Lung (tissue), 12 donors: ENCODE data around the gene LBX1. TPM values are rescaled to one million over a fixed set of nuclear protein-coding genes. Genes with fewer than 3 reads are reported as not detected.

Source experiments
- ATAC-seq: fragments of 200-7000 bp; cut with Tn5 transposase; one replicate; pipeline ENCODE4 v1.9.1; 2020; ENCODE audit warnings: moderate number of reproducible peaks; ENCODE audit not compliant: insufficient read depth, low FRiP score
- DNase-seq, 3 donors: peaks; one replicate each; pipeline ENCODE4 v3.0.0-alpha.2; 2013 to 2017
- H3K27ac ChIP-seq, 2 donors: one replicate each; pipeline ENCODE4 v1.5.1; 2013; ENCODE audit warnings: mild to moderate bottlenecking in 2 of 2, moderate library complexity in 2 of 2, control low read depth in 1 of 2, inconsistent platforms in 1 of 2, low read depth in 1 of 2, low read length in 1 of 2
- H3K27me3 ChIP-seq, 3 donors: one replicate each; pipeline ENCODE4 v1.5.1; 2013; ENCODE audit warnings: low read length in 2 of 3; ENCODE audit not compliant: control insufficient read depth in 3 of 3, insufficient read depth in 3 of 3
- H3K36me3 ChIP-seq, 4 donors: one replicate each; pipeline ENCODE4 v1.5.1; 2013; ENCODE audit warnings: low read length in 4 of 4, mild to moderate bottlenecking in 1 of 4, moderate library complexity in 1 of 4; ENCODE audit not compliant: control insufficient read depth in 4 of 4, insufficient read depth in 4 of 4
- H3K4me1 ChIP-seq, 5 donors: one replicate each; pipeline ENCODE4 v1.5.1; 2013; ENCODE audit warnings: low read length in 5 of 5, mild to moderate bottlenecking in 2 of 5, moderate library complexity in 1 of 5; ENCODE audit not compliant: control insufficient read depth in 5 of 5, insufficient read depth in 5 of 5
- H3K4me3 ChIP-seq: one replicate; pipeline ENCODE4 v1.5.1; 2013; ENCODE audit warnings: mild to moderate bottlenecking, control low read depth, moderate library complexity
- H3K9ac ChIP-seq, 2 donors: one replicate each; pipeline ENCODE4 v1.5.1; 2013; ENCODE audit warnings: low read length in 2 of 2, control low read depth in 1 of 2; ENCODE audit not compliant: insufficient read depth in 1 of 2
- H3K9me3 ChIP-seq, 4 donors: one replicate each; pipeline ENCODE4 v1.5.1; 2013; ENCODE audit warnings: low read length in 3 of 4, mild to moderate bottlenecking in 1 of 4, moderate library complexity in 1 of 4; ENCODE audit not compliant: control insufficient read depth in 4 of 4, insufficient read depth in 3 of 4
- CTCF ChIP-seq: IDR thresholded peaks from 2 replicates; pipeline ENCODE4 v1.5.1; 2012; ENCODE audit warnings: mild to moderate bottlenecking; ENCODE audit errors: control extremely low read depth, extremely low read depth
- whole genome bisulfite sequencing, 2 donors: extraction: QIAGEN DNeasy Blood & Tissue Kit; methylation state at CpG; one replicate each; pipeline ENCODE4 v1.1.7; 2013; 5-methylcytosine and 5-hydroxymethylcytosine counted together
- polyA plus RNA-seq, 2 donors: library from polyadenylated mRNA; stranded (reverse); fragments of 200-250 nt; gene quantifications; one replicate each; pipeline ENCODE4 v1.2.1, GENCODE V29; 2013
- total RNA-seq, 2 donors: library from RNA; depleted of rRNA in 1 of 2; stranded (reverse); fragments of >200 nt in 1 of 2; gene quantifications; one replicate each; pipeline ENCODE4 v1.2.1, GENCODE V29; 2014 to 2021
- donor health status: control.
- donor health status: control.
- donor health status: Bipolar disorder and iron deficiency.
- donor health status: healthy.
- donor health status: DM: yes; HTN: yes; CAD: no.

LBX1 gene
- total and polyA plus RNA-seq, 4 donors, result 0.02 to 0.09 (median 0.04) TPM; not detected in 1

GRCh38 chr10:101231912-101232689, 2.8 kb upstream of the LBX1 start:
- TF ChIP-seq CTCF, result no peak
- no peaks in the 10 kb centered on the region for H3K36me3 ChIP-seq
- peaks cover 0 to 13% (median 0%) of the 10 kb centered on the region in 4 donors for H3K9me3 ChIP-seq
- H3K27me3 ChIP-seq, result peaks cover 8 to 88% (median 84%) of the 10 kb centered on the region in 3 donors
- ATAC-seq, result no peak
- DNase-seq, result no peak
- H3K9ac ChIP-seq, result no peak overlapping the region
- H3K4me1 ChIP-seq, result peaks cover 3 to 26% (median 9%) of the 10 kb centered on the region in 5 donors
- H3K4me3 ChIP-seq, result no peak overlapping the region
- WGBS, 2 donors, result 23 to 25% methylated on average over 12 of the region's 12 CpGs
- no peak overlapping the region for H3K27ac ChIP-seq

GRCh38 chr10:101231092-101231491, 1.8 kb upstream of the LBX1 start:
- WGBS, 2 donors, result 49 to 57% methylated on average over 7 of the region's 7 CpGs
- Histone ChIP-seq H3K9ac (no peak overlapping the region), H3K27me3 (peaks cover 8 to 89% (median 80%) of the 10 kb centered on the region in 3 donors), H3K36me3 (no peaks in the 10 kb centered on the region), H3K9me3 (peaks cover 0 to 7% (median 0%) of the 10 kb centered on the region in 4 donors), H3K27ac (no peak overlapping the region), H3K4me1 (peaks cover 3 to 22% (median 7%) of the 10 kb centered on the region in 5 donors), H3K4me3 (no peak overlapping the region)
- DNase-seq (no peak), ATAC-seq (no peak)
- TF ChIP-seq CTCF, result no peak

GRCh38 chr10:101230183-101230917, 1.1 kb upstream of the LBX1 start:
- peaks cover 0 to 7% (median 0%) of the 10 kb centered on the region in 4 donors for H3K9me3 ChIP-seq
- no peak for ATAC-seq
- peaks cover 8 to 89% (median 80%) of the 10 kb centered on the region in 3 donors for H3K27me3 ChIP-seq
- 4% methylated on average over 28 to 31 of the region's 31 CpGs for WGBS, 2 donors
- H3K9ac ChIP-seq, result no peak overlapping the region
- peak; percentile 75 to 81 (median 79) for DNase-seq
- H3K4me3 ChIP-seq, result no peak overlapping the region
- TF ChIP-seq CTCF, result no peak
- H3K36me3 ChIP-seq, result no peaks in the 10 kb centered on the region
- peaks cover 3 to 25% (median 7%) of the 10 kb centered on the region in 5 donors for H3K4me1 ChIP-seq
- no peak overlapping the region for H3K27ac ChIP-seq
